HepG2 (cell line): ENCODE measurements around the gene PRKCSH.

Experiments
- ATF1 ChIP-seq: IDR thresholded peaks from 2 replicates; pipeline ENCODE4 v1.6.1; 2016; ENCODE audit warnings: mild to moderate bottlenecking, control low read depth
- BRD4 ChIP-seq: sonication (generic); formaldehyde crosslinking; IDR thresholded peaks from 2 replicates; pipeline ENCODE4 v1.4.0; 2020; ENCODE audit warnings: missing genetic modification reagents
- MTA3 ChIP-seq: sonication (generic); formaldehyde crosslinking; IDR thresholded peaks from 2 replicates; pipeline ENCODE4 v1.4.0; 2020; ENCODE audit warnings: missing genetic modification reagents
- PHF8 ChIP-seq: sonication (generic); formaldehyde crosslinking; IDR thresholded peaks from 2 replicates; pipeline ENCODE4 v1.5.0; 2020; ENCODE audit warnings: missing genetic modification reagents
- ZFY ChIP-seq: sonication (generic); formaldehyde crosslinking; IDR thresholded peaks from 2 replicates; pipeline ENCODE4 v1.4.0; 2020; ENCODE audit warnings: missing genetic modification reagents
- ZNF567 ChIP-seq: sonication (generic); formaldehyde crosslinking; IDR thresholded peaks from 2 replicates; pipeline ENCODE4 v1.8.1; 2023; ENCODE audit warnings: mild to moderate bottlenecking, missing genetic modification reagents, borderline replicate concordance
- ZNF589 ChIP-seq: sonication (generic); formaldehyde crosslinking; conservative IDR thresholded peaks from 2 replicates; pipeline ENCODE4 v1.8.0; 2022; ENCODE audit warnings: mild to moderate bottlenecking, moderate library complexity, missing genetic modification reagents
- TF ChIP-seq, protein P1 (sequence below): sonication (generic); formaldehyde crosslinking; IDR thresholded peaks from 2 replicates; pipeline ENCODE4 v1.5.0; 2020; ENCODE audit warnings: mild to moderate bottlenecking, missing genetic modification reagents, moderate library complexity

DNA sequence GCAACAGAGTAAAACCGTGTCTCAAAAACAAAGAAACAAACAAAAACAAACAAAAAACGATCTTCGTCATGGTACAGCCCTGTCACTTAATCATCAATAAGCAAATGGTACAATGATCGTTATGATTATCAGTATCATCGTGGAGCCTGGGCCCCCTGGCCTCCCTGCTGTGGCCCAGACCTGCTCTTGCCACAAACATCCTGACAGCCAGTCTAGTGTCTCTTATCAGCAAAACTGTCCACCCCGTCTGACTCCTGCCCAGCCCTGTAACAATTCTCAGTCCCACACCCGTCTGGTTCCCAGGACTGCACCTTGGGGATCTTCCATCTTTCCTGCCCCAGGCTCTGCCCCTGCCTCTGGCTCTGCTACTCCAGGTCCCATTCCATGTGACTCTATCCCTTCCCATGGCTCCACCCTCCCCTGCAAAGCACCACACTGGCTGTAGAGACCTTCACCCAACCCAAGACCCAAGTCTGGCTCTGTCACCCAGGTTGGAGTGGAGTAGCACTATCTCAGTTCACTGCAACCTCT lies 64.5 kb downstream of the PRKCSH start:
- no peak for TF ChIP-seq ZFY (CRISPR knock-in tag)
- TF ChIP-seq, protein P1, sequence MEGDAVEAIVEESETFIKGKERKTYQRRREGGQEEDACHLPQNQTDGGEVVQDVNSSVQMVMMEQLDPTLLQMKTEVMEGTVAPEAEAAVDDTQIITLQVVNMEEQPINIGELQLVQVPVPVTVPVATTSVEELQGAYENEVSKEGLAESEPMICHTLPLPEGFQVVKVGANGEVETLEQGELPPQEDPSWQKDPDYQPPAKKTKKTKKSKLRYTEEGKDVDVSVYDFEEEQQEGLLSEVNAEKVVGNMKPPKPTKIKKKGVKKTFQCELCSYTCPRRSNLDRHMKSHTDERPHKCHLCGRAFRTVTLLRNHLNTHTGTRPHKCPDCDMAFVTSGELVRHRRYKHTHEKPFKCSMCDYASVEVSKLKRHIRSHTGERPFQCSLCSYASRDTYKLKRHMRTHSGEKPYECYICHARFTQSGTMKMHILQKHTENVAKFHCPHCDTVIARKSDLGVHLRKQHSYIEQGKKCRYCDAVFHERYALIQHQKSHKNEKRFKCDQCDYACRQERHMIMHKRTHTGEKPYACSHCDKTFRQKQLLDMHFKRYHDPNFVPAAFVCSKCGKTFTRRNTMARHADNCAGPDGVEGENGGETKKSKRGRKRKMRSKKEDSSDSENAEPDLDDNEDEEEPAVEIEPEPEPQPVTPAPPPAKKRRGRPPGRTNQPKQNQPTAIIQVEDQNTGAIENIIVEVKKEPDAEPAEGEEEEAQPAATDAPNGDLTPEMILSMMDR (CRISPR knock-in tag) = no peak
- no peak for TF ChIP-seq ZNF567
- TF ChIP-seq PHF8 (CRISPR knock-in tag) = no peak
- TF ChIP-seq ZNF589 (CRISPR knock-in tag) = no peak
- no peak for TF ChIP-seq MTA3 (CRISPR knock-in tag)
- TF ChIP-seq BRD4 (CRISPR knock-in tag) = no peak
- no peak for TF ChIP-seq ATF1
